Measurements from ENCODE around the gene TMEM89. TPM values are rescaled to one million over a fixed set of nuclear protein-coding genes. Genes with fewer than 3 reads are reported as not detected.
A peak's percentile ranks its signal among the peaks of the same experiment; 100 is the strongest.

The TMEM89 gene
- total and polyA plus RNA-seq, 2 of the 4 experiments (the other 2 are of a cell fraction) = 0.15 TPM; not detected in 1

GRCh38 chr3:48601622-48601994 is 20.0 kb downstream of the TMEM89 start:
- in situ Hi-C loops (cut with MboI; ENCODE audit: low sequenced_read_pairs) = no loop called here
- Histone ChIP-seq H2AK9ac (replicated peaks; ENCODE audit: low read depth, low read length, poor library complexity) (peak overlapping the region; percentile 44), H3K27me3 (ENCODE audit: control insufficient read depth, insufficient read depth, low read length) (no peaks in the 10 kb centered on the region), H2BK120ac (ENCODE audit: low read depth, low read length) (no peak overlapping the region), H3K4me1 (ENCODE audit: control insufficient read depth, insufficient read depth, low read length) (peaks cover 30% of the 10 kb centered on the region), H3K4ac (ENCODE audit: low read depth, low read length) (no peak overlapping the region), H2BK15ac (ENCODE audit: low read depth, low read length) (no peak overlapping the region), H3K36me3 (ENCODE audit: control insufficient read depth, insufficient read depth, low read length) (peaks cover 76% of the 10 kb centered on the region), H2AFZ (replicated peaks; ENCODE audit: low read length, poor library complexity) (no peak overlapping the region), H3K9me1 (ENCODE audit: insufficient read depth, low read length) (peaks cover 29% of the 10 kb centered on the region), H3K9me3 (ENCODE audit: control insufficient read depth, insufficient read depth, low read length) (no peaks in the 10 kb centered on the region), H3K23ac (ENCODE audit: low read depth, low read length) (no peak overlapping the region), H4K8ac (ENCODE audit: low read depth in 2 of 2, low read length in 2 of 2) (no peak overlapping the region), H3K4me2 (ENCODE audit: low read depth, low read length) (no peak overlapping the region), H2BK5ac (ENCODE audit: low read depth, low read length, poor library complexity, severe bottlenecking) (no peak overlapping the region), H3K18ac (ENCODE audit: low read depth, low read length) (no peak overlapping the region), H3K4me3 (ENCODE audit: insufficient read depth, low read depth, low read length) (no peak overlapping the region), H3K14ac (replicated peaks; ENCODE audit: low read depth, low read length) (no peak overlapping the region), H2AK5ac (ENCODE audit: low read depth, low read length) (no peak overlapping the region), H2BK20ac (ENCODE audit: low read depth, low read length) (no peak overlapping the region), H4K5ac (ENCODE audit: low read depth, low read length) (no peak overlapping the region), H3K56ac (ENCODE audit: extremely low read depth, insufficient read depth, low read length) (no peak overlapping the region), H4K91ac (ENCODE audit: insufficient read depth, low read depth, low read length) (no peak overlapping the region), H3K9ac (ENCODE audit: low read depth, low read length) (no peak overlapping the region), H3K79me1 (ENCODE audit: low read depth in 1 of 2, low read length in 2 of 2) (peaks cover 20 to 78% of the 10 kb centered on the region in 2 experiments; a peak in 3 of 4 replicates), H3K27ac (ENCODE audit: insufficient read depth, low read length) (no peak overlapping the region), H4K20me1 (ENCODE audit: insufficient read depth, low read length) (peaks cover 26% of the 10 kb centered on the region)
- dilution Hi-C loops (cut with HindIII; ENCODE audit: low sequenced_read_pairs, unreplicated experiment) = no loop called here
- ATAC-seq (ENCODE audit: low read depth) (no peak), DNase-seq (no peak)
- WGBS, 2 experiments (ENCODE audit: extremely low coverage in 2 of 2, insufficient read length in 1 of 2) = no CpG with 5 or more reads among the region's 2 CpGs
- BruUV-seq (replicated peaks) = no TSS peak
- POLR2A ChIA-PET (ENCODE audit: unreplicated experiment) = no interaction called here
- intact Hi-C loops (cut with micrococcal nuclease) = no loop called here
- CTCF ChIA-PET = interaction anchor here (1.3 kb wide), 1 partner anchor 69 kb away, joined by 3 read pairs; no protein-coding TSS in a partner anchor
- no peak for TF ChIP-seq NFE2L2 (IDR thresholded peaks at IDR 0.05; ENCODE audit: low read depth, low read length)
- no peak for TF ChIP-seq MAFK (IDR thresholded peaks at IDR 0.05; ENCODE audit: low read depth, low read length)
- no peak for TF ChIP-seq POLR2A (IDR thresholded peaks at IDR 0.05; ENCODE audit: low read depth, low read length)
- TF ChIP-seq MAZ (IDR thresholded peaks at IDR 0.05; ENCODE audit: borderline replicate concordance, low read depth, low read length) = no peak
- no peak for TF ChIP-seq FOS (IDR thresholded peaks at IDR 0.05; ENCODE audit: low read depth, low read length)
- TF ChIP-seq MXI1 (IDR thresholded peaks at IDR 0.05; ENCODE audit: borderline replicate concordance, low read depth, low read length) = no peak
- no peak for TF ChIP-seq CHD1 (IDR thresholded peaks at IDR 0.05; ENCODE audit: low read depth, low read length)
- no peak for TF ChIP-seq BHLHE40 (IDR thresholded peaks at IDR 0.05; ENCODE audit: low read depth, low read length)
- no peak for TF ChIP-seq RFX5 (IDR thresholded peaks at IDR 0.05; ENCODE audit: low read depth, low read length)
- no peak for TF ChIP-seq CTCF (conservative IDR thresholded peaks at IDR 0.05; ENCODE audit: low read depth, low read length)
- no peak for TF ChIP-seq USF2 (IDR thresholded peaks at IDR 0.05; ENCODE audit: low read depth, low read length)
- no peak for TF ChIP-seq RAD21 (IDR thresholded peaks at IDR 0.05; ENCODE audit: low read length)
